GM13977 (cell line): ENCODE results near the gene PRSS33.

Experiments used
- DNase-seq: peaks from one replicate; pipeline ENCODE4 v3.0.0; 2012; ENCODE audit warnings: low spot score
- in situ Hi-C: fragments of 300-500 bp; cut with MboI; formaldehyde crosslinking; loops from one replicate; pipeline ENCODE4 v1.12.0; 2022; ENCODE audit warnings: low sequenced_read_pairs, low pct_unique_long_range_greater_than_20kb, mixed read lengths, inconsistent platforms; ENCODE audit not compliant: unreplicated experiment
- TF ChIP-seq, protein P1 (sequence below): IDR thresholded peaks from 2 replicates; pipeline ENCODE4 v1.5.1; 2012; ENCODE audit warnings: mild to moderate bottlenecking, control low read depth; ENCODE audit not compliant: insufficient read depth; ENCODE audit errors: extremely low read depth, missing control alignments

PRSS33 gene

GRCh38 chr16:2774161-2774891 lies 13.0 kb downstream of the PRSS33 start:
- in situ Hi-C loops, result no loop called here
- no peak for DNase-seq
- TF ChIP-seq, protein P1, sequence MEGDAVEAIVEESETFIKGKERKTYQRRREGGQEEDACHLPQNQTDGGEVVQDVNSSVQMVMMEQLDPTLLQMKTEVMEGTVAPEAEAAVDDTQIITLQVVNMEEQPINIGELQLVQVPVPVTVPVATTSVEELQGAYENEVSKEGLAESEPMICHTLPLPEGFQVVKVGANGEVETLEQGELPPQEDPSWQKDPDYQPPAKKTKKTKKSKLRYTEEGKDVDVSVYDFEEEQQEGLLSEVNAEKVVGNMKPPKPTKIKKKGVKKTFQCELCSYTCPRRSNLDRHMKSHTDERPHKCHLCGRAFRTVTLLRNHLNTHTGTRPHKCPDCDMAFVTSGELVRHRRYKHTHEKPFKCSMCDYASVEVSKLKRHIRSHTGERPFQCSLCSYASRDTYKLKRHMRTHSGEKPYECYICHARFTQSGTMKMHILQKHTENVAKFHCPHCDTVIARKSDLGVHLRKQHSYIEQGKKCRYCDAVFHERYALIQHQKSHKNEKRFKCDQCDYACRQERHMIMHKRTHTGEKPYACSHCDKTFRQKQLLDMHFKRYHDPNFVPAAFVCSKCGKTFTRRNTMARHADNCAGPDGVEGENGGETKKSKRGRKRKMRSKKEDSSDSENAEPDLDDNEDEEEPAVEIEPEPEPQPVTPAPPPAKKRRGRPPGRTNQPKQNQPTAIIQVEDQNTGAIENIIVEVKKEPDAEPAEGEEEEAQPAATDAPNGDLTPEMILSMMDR, result no peak

DNA sequence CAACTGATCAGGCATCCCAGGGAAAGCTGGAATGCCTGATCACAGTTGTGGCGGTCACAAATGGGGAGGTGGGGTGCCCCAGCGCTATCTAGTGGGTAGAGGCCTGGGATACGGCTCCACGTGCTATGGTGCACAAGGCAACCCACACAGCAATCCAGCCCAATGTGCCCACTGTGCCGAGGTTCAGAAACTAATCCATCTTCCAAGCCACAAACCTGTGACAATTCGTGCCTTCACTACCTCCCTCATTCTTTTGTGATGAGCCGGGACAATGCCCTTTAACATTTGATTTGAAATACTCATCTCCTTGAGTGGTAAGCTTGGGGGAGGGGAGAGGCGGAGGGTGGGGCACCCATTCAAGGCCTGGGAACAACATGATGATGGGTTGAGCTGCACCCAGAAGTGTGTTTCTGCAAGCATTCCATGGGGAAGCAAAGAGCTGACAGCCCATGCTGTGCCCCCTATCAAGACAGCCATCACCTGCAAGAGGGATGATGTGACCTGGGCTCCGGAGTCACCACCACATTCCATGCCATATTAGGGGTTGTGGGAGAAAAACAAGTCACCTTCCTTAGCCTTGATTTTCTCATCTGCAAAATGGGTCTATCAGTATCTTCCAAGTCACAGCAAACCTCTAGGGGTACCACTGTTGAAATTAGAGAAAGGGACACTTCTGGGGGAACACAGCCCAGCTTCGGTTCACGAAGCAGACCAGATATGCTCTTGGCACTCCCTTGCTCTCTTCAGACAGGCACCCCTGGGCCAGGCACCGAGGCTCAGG lies 14.0 kb downstream of the PRSS33 start:
- DNase-seq, result no peak
- TF ChIP-seq, protein P1, result no peak
- in situ Hi-C loops, result no loop called here

- in situ Hi-C loops, result no loop called here
- TF ChIP-seq, protein P1, result no peak
- no peak for DNase-seq
Measured at GRCh38 chr16:2771496-2772402, 15.6 kb downstream of the PRSS33 start.

- DNase-seq, result no peak
- in situ Hi-C loops, result no loop called here
- TF ChIP-seq, protein P1, result no peak
Measured at GRCh38 chr16:2770057-2770951, 17.1 kb downstream of the PRSS33 start.

- DNase-seq, result no peak
- TF ChIP-seq, protein P1, result no peak
- in situ Hi-C loops, result no loop called here
Measured at GRCh38 chr16:2769675-2770056, 17.7 kb downstream of the PRSS33 start.
